Neuronal stem cell (in vitro differentiated cells): ENCODE data around the gene TRIM8.

Experiments used
- DNase-seq: peaks from one replicate; pipeline ENCODE4 v3.0.0-alpha.2; 2013; ENCODE audit warnings: low spot score
- H2AFZ ChIP-seq: one replicate; pipeline ENCODE4 v1.6.1; 2013; ENCODE audit warnings: mild to moderate bottlenecking, low read length, inconsistent platforms
- H2AK5ac ChIP-seq: 2 replicates; pipeline ENCODE4 v1.6.1; 2013; ENCODE audit warnings: low read depth, mild to moderate bottlenecking, inconsistent platforms, low read length, moderate library complexity, mixed read lengths
- H2BK120ac ChIP-seq: 2 replicates; pipeline ENCODE4 v1.6.1; 2013; ENCODE audit warnings: low read depth, mild to moderate bottlenecking, inconsistent platforms, low read length, moderate library complexity, mixed read lengths
- H2BK12ac ChIP-seq: one replicate; pipeline ENCODE4 v1.6.1; 2013; ENCODE audit warnings: low read length, inconsistent platforms
- H2BK15ac ChIP-seq: 2 replicates; pipeline ENCODE4 v1.6.1; 2013; ENCODE audit warnings: mild to moderate bottlenecking, low read length, inconsistent platforms, mixed read lengths
- H2BK5ac ChIP-seq: one replicate; pipeline ENCODE4 v1.6.1; 2013; ENCODE audit warnings: inconsistent platforms, mild to moderate bottlenecking, low read length, moderate library complexity
- H3K14ac ChIP-seq: one replicate; pipeline ENCODE4 v1.6.1; 2013; ENCODE audit warnings: low read length, inconsistent platforms
- H3K18ac ChIP-seq: 2 replicates; pipeline ENCODE4 v1.6.1; 2013; ENCODE audit warnings: low read length, inconsistent platforms
- H3K23ac ChIP-seq: 2 replicates; pipeline ENCODE4 v1.6.1; 2013; ENCODE audit warnings: low read depth, mild to moderate bottlenecking, mixed read lengths, low read length, inconsistent platforms; ENCODE audit not compliant: poor library complexity
- H3K27ac ChIP-seq: replicated peaks from 3 replicates; pipeline ENCODE4 v1.5.1; 2013; ENCODE audit warnings: low read length, inconsistent platforms
- H3K27me3 ChIP-seq, 3 experiments: 2 replicates each; pipeline ENCODE4 v1.6.1; 2013; ENCODE audit warnings: low read length in 3 of 3, mild to moderate bottlenecking in 2 of 3, inconsistent platforms in 1 of 3, low read depth in 1 of 3, mixed read lengths in 1 of 3, moderate library complexity in 1 of 3; ENCODE audit not compliant: control insufficient read depth in 3 of 3, insufficient read depth in 3 of 3
- H3K36me3 ChIP-seq, 2 donors: replicated peaks in 1 of 2; 2 replicates each; pipeline ENCODE4 v1.6.1; 2013; ENCODE audit warnings: low read length in 2 of 2; ENCODE audit not compliant: control insufficient read depth in 2 of 2, insufficient read depth in 2 of 2
- H3K4ac ChIP-seq: 2 replicates; pipeline ENCODE4 v1.6.1; 2013; ENCODE audit warnings: inconsistent platforms, mild to moderate bottlenecking, low read length, moderate library complexity
- H3K4me1 ChIP-seq, 2 donors: 1 replicate in 1 of 2; 2 replicates in 1 of 2; pipeline ENCODE4 v1.6.1; 2013; ENCODE audit warnings: low read length in 2 of 2, low read depth in 1 of 2; ENCODE audit not compliant: control insufficient read depth in 2 of 2, insufficient read depth in 1 of 2
- H3K4me2 ChIP-seq: one replicate; pipeline ENCODE4 v1.6.1; 2013; ENCODE audit warnings: mild to moderate bottlenecking, low read length, inconsistent platforms; ENCODE audit not compliant: insufficient read depth, poor library complexity, severe bottlenecking
- H3K4me3 ChIP-seq, 2 donors: 2 replicates each; pipeline ENCODE4 v1.5.1; 2013; ENCODE audit warnings: low read length in 2 of 2, mild to moderate bottlenecking in 2 of 2, inconsistent platforms in 1 of 2, moderate library complexity in 1 of 2
- H3K79me1 ChIP-seq: one replicate; pipeline ENCODE4 v1.6.1; 2013; ENCODE audit warnings: low read depth, mild to moderate bottlenecking, inconsistent platforms, low read length, moderate library complexity
- H3K9ac ChIP-seq: one replicate; pipeline ENCODE4 v1.6.1; 2013; ENCODE audit warnings: mild to moderate bottlenecking, low read depth, low read length, inconsistent platforms; ENCODE audit not compliant: poor library complexity
- H3K9me3 ChIP-seq, 2 donors: replicated peaks in 1 of 2; 2 replicates each; pipeline versions ENCODE3 to v1.6.1; 2013; ENCODE audit warnings: low read length in 2 of 2, mild to moderate bottlenecking in 2 of 2, inconsistent platforms in 1 of 2, low read depth in 1 of 2, mixed read lengths in 1 of 2, moderate library complexity in 1 of 2; ENCODE audit not compliant: control insufficient read depth in 2 of 2, insufficient read depth in 1 of 2
- H4K8ac ChIP-seq: one replicate; pipeline ENCODE4 v1.6.1; 2013; ENCODE audit warnings: low read depth, mild to moderate bottlenecking, inconsistent platforms, low read length, moderate library complexity
- H4K91ac ChIP-seq: one replicate; pipeline ENCODE4 v1.6.1; 2013; ENCODE audit warnings: low read length, low read depth, mild to moderate bottlenecking, inconsistent platforms; ENCODE audit not compliant: poor library complexity
- WGBS, 2 donors: extraction: QIAGEN DNeasy Blood & Tissue Kit; methylation state at CpG; one replicate each; pipeline ENCODE4 v1.1.7; 2013; ENCODE audit warnings: missing lambda C conversion rate in 2 of 2, mixed read lengths in 1 of 2; ENCODE audit not compliant: insufficient read length in 2 of 2, insufficient replicate concordance in 1 of 2; ENCODE audit errors: extremely low coverage in 2 of 2; 5-methylcytosine and 5-hydroxymethylcytosine counted together

Gene TRIM8

GRCh38 chr10:102635377-102635776 is 8.9 kb upstream of the TRIM8 start:
- no peak overlapping the region for H3K14ac ChIP-seq

GRCh38 chr10:102639537-102639936 is 4.7 kb upstream of the TRIM8 start:
- H3K9me3 ChIP-seq: no peaks in the 10 kb centered on the region
- DNase-seq: no peak
- H2AFZ ChIP-seq: no peak overlapping the region
- no peak overlapping the region for H3K14ac ChIP-seq
- no peak overlapping the region for H3K4me2 ChIP-seq
- no peak overlapping the region for H2BK15ac ChIP-seq
- no peaks in the 10 kb centered on the region for H3K36me3 ChIP-seq
- H2BK12ac ChIP-seq: no peak overlapping the region
- H2AK5ac ChIP-seq: no peak overlapping the region
- no peak overlapping the region for H4K91ac ChIP-seq
- H2BK120ac ChIP-seq: no peak overlapping the region
- no peaks in the 10 kb centered on the region for H3K27me3 ChIP-seq
- H3K4ac ChIP-seq: no peak overlapping the region
- H3K9ac ChIP-seq: no peak overlapping the region
- WGBS, 2 donors: no CpG with 5 or more reads among the region's 2 CpGs
- no peak overlapping the region for H2BK5ac ChIP-seq
- peaks cover under 1 to 1% of the 10 kb centered on the region in 2 donors for H3K4me1 ChIP-seq
- H3K23ac ChIP-seq: no peak overlapping the region
- H4K8ac ChIP-seq: no peak overlapping the region
- H3K27ac ChIP-seq: no peak overlapping the region
- H3K4me3 ChIP-seq: no peak overlapping the region
- peaks cover 1% of the 10 kb centered on the region for H3K79me1 ChIP-seq
- H3K18ac ChIP-seq: no peak overlapping the region

More at GRCh38 chr10:102635377-102635776, 8.9 kb upstream of the TRIM8 start:
- no peak overlapping the region for H3K27ac ChIP-seq
- no peak overlapping the region for H3K4ac ChIP-seq
- no peak overlapping the region for H2BK12ac ChIP-seq
- no peaks in the 10 kb centered on the region for H3K27me3 ChIP-seq
- H2BK5ac ChIP-seq: no peak overlapping the region
- H4K8ac ChIP-seq: no peak overlapping the region
- no peak overlapping the region for H3K9ac ChIP-seq
- no peak overlapping the region for H3K18ac ChIP-seq
- no peak overlapping the region for H2BK120ac ChIP-seq
- H4K91ac ChIP-seq: no peak overlapping the region
- H2BK15ac ChIP-seq: no peak overlapping the region
- no peaks in the 10 kb centered on the region for H3K79me1 ChIP-seq
- no peak overlapping the region for H2AK5ac ChIP-seq
- no CpG with 5 or more reads among the region's 4 CpGs for WGBS, 2 donors
- peaks cover 11 to 20% of the 10 kb centered on the region in 2 donors for H3K36me3 ChIP-seq
- H3K4me1 ChIP-seq: peaks cover 21 to 37% of the 10 kb centered on the region in 2 donors
- H3K23ac ChIP-seq: no peak overlapping the region
- H3K9me3 ChIP-seq: no peaks in the 10 kb centered on the region
- H2AFZ ChIP-seq: no peak overlapping the region
- no peak for DNase-seq
- H3K4me3 ChIP-seq: no peak overlapping the region
- no peak overlapping the region for H3K4me2 ChIP-seq

- Histone ChIP-seq H2AFZ (peak overlapping the region; percentile 47), H2BK12ac (no peak overlapping the region), H2BK15ac (no peak overlapping the region), H3K4me1 (peaks cover 2 to 7% of the 10 kb centered on the region in 2 donors), H4K91ac (no peak overlapping the region), H3K9me3 (no peaks in the 10 kb centered on the region), H3K23ac (no peak overlapping the region), H2AK5ac (no peak overlapping the region), H2BK120ac (no peak overlapping the region), H3K4ac (no peak overlapping the region), H3K14ac (no peak overlapping the region), H3K27me3 (no peaks in the 10 kb centered on the region), H3K9ac (no peak overlapping the region), H3K4me2 (no peak overlapping the region), H3K27ac (peak overlapping the region; percentile 79), H3K36me3 (peaks cover 0 to 4% of the 10 kb centered on the region in 2 donors), H3K79me1 (peaks cover 11% of the 10 kb centered on the region), H4K8ac (no peak overlapping the region), H3K4me3 (peak overlapping the region in 1 of 2 donors; percentile 90), H3K18ac (no peak overlapping the region), H2BK5ac (no peak overlapping the region)
- no CpG with 5 or more reads among the region's 7 CpGs for WGBS, 2 donors
- DNase-seq: no peak
Measured at GRCh38 chr10:102641402-102641801, 2.9 kb upstream of the TRIM8 start.

GRCh38 chr10:102641880-102642735 is 2.2 kb upstream of the TRIM8 start:
- Histone ChIP-seq H3K18ac (peak overlapping the region; percentile 99), H3K4me2 (peak overlapping the region; percentile 81), H2BK120ac (peak overlapping the region; percentile 72), H2BK12ac (peak overlapping the region; percentile 73), H3K36me3 (peaks cover 0 to 8% of the 10 kb centered on the region in 2 donors), H3K27me3 (no peaks in the 10 kb centered on the region), H3K14ac (peak overlapping the region; percentile 63), H2AFZ (peak overlapping the region; percentile 81), H2BK15ac (peak overlapping the region; percentile 75), H3K4me1 (peaks cover 9 to 14% of the 10 kb centered on the region in 2 donors), H3K4me3 (peak overlapping the region; percentile 90 to 93), H4K8ac (peak overlapping the region; percentile 17), H2BK5ac (peak overlapping the region; percentile 95), H3K27ac (peak overlapping the region; percentile 97), H3K4ac (no peak overlapping the region), H4K91ac (no peak overlapping the region), H3K23ac (peak overlapping the region; percentile 96), H3K79me1 (peaks cover 16% of the 10 kb centered on the region), H3K9ac (peak overlapping the region; percentile 94), H3K9me3 (no peaks in the 10 kb centered on the region), H2AK5ac (peak overlapping the region; percentile 94)
- DNase-seq: peak; percentile 92
- no CpG with 5 or more reads among the region's 77 CpGs for WGBS, 2 donors
